GM12878 (cell line): Measurements from ENCODE around the gene OR10X1. TPM values are rescaled to one million over a fixed set of nuclear protein-coding genes. Genes with fewer than 3 reads are reported as not detected.

ENCODE experiments used
- ATAC-seq: fragments of 200-7000 bp; cut with Tn5 transposase; 3 replicates; pipeline ENCODE4 v1.9.1; 2020; ENCODE audit warnings: mild to moderate bottlenecking, moderate library complexity
- BruUV-seq: library from RNA; stranded (reverse); fragments of 400-500 nt; replicated peaks from 2 replicates; lab custom pipeline; 2021; lab: Mats Ljungman, UMichigan
- CTCF ChIA-PET: fragments of 300-600 bp; sonication (Branson Sonifier 250); formaldehyde crosslinking; extraction: SDS; loops from one replicate; lab custom pipeline; 2021; ENCODE audit warnings: inconsistent platforms; lab: Yijun Ruan, JAX
- POLR2A ChIA-PET: fragments of 350-600 bp; formaldehyde crosslinking; extraction: SDS; loops from one replicate; lab custom pipeline; 2021; ENCODE audit warnings: inconsistent platforms; lab: Charles Lee
- RAD21 ChIA-PET: fragments of 300-600 bp; sonication (Branson Sonifier 250); formaldehyde crosslinking; loops from one replicate; lab custom pipeline; 2023; ENCODE audit warnings: antibody characterized with exemption; ENCODE audit not compliant: unreplicated experiment; lab: Charles Lee
- SMC1A ChIA-PET: fragments of 300-600 bp; sonication (Branson Sonifier 250); formaldehyde crosslinking; loops from one replicate; lab custom pipeline; 2023; ENCODE audit not compliant: unreplicated experiment, uncharacterized antibody; lab: Charles Lee
- DNase-seq: peaks from one replicate; pipeline ENCODE4 v3.0.0-alpha.2; 2011; ENCODE audit warnings: low read depth, low spot score
- FAIRE-seq: peaks from 3 replicates; lab custom pipeline; 2011; peaks lifted over from hg19 to GRCh38; lab: Jason Lieb, UNC
- H2AFZ ChIP-seq: 2 replicates; pipeline ENCODE4 v1.6.0; 2011; ENCODE audit warnings: low read depth, low read length, control low read depth; ENCODE audit not compliant: control insufficient read depth
- H3K27ac ChIP-seq: 2 replicates; pipeline ENCODE4 v1.5.1; 2011; ENCODE audit warnings: control low read depth; ENCODE audit not compliant: control insufficient read depth, insufficient read depth
- H3K27me3 ChIP-seq, 2 experiments: replicated peaks in 1 of 2; 2 replicates each; pipeline versions ENCODE4 v1.6.0 to v1.6.1; 2011; ENCODE audit warnings: low read length in 1 of 2; ENCODE audit not compliant: control insufficient read depth in 2 of 2, insufficient read depth in 2 of 2
- H3K36me3 ChIP-seq, 2 experiments: 2 replicates each; pipeline ENCODE4 v1.5.1; 2011; ENCODE audit warnings: low read length in 1 of 2; ENCODE audit not compliant: control insufficient read depth in 2 of 2, insufficient read depth in 2 of 2
- H3K4me1 ChIP-seq: 2 replicates; pipeline ENCODE4 v1.6.1; 2011; ENCODE audit warnings: mild to moderate bottlenecking, low read length, moderate library complexity, mixed read lengths; ENCODE audit not compliant: control insufficient read depth, insufficient read depth
- H3K4me2 ChIP-seq: 2 replicates; pipeline ENCODE4 v1.6.0; 2011; ENCODE audit warnings: control low read depth; ENCODE audit not compliant: control insufficient read depth, insufficient read depth
- H3K4me3 ChIP-seq: fragments of 200-600 bp; sonication (generic); 2 replicates; pipeline ENCODE4 v1.5.1; 2016
- H3K79me2 ChIP-seq: 2 replicates; pipeline ENCODE4 v1.6.0; 2011; ENCODE audit warnings: low read length; ENCODE audit not compliant: control insufficient read depth, insufficient read depth
- H3K9ac ChIP-seq: 2 replicates; pipeline ENCODE4 v1.8.0; 2011; ENCODE audit warnings: low read length, control low read depth, mixed read lengths; ENCODE audit not compliant: control insufficient read depth, insufficient read depth
- H3K9me3 ChIP-seq: replicated peaks from 3 replicates; pipeline ENCODE4 v1.5.1; 2011; ENCODE audit warnings: mild to moderate bottlenecking, low read length; ENCODE audit not compliant: control insufficient read depth, insufficient read depth
- H4K20me1 ChIP-seq: 2 replicates; pipeline ENCODE4 v1.6.0; 2011; ENCODE audit not compliant: control insufficient read depth, insufficient read depth
- EZH2 ChIP-seq: IDR thresholded peaks from 2 replicates; pipeline ENCODE4 v1.6.1; 2012; ENCODE audit warnings: low read depth, mild to moderate bottlenecking, control low read depth, inconsistent platforms, low read length, borderline replicate concordance; ENCODE audit not compliant: control insufficient read depth
- MEF2A ChIP-seq: IDR thresholded peaks from 2 replicates; pipeline ENCODE4 v1.6.1; 2011; ENCODE audit warnings: low read depth, mild to moderate bottlenecking, low read length, moderate library complexity; ENCODE audit not compliant: insufficient read depth
- POLR2A ChIP-seq: IDR thresholded peaks from 2 replicates; pipeline ENCODE4 v1.6.1; 2011; ENCODE audit warnings: low read depth, mild to moderate bottlenecking, low read length
- RFX5 ChIP-seq: IDR thresholded peaks from 2 replicates; pipeline ENCODE4 v1.6.1; 2011; ENCODE audit warnings: low read depth, low read length, improper control_type of control experiment
- SMAD5 ChIP-seq: IDR thresholded peaks from 2 replicates; pipeline ENCODE4 v1.6.1; 2016; ENCODE audit warnings: antibody characterized with exemption, low read depth
- STAT3 ChIP-seq: IDR thresholded peaks from 2 replicates; pipeline ENCODE4 v1.6.1; 2011; ENCODE audit warnings: low read depth, low read length, improper control_type of control experiment
- SUPT20H ChIP-seq: IDR thresholded peaks from 2 replicates; pipeline ENCODE4 v1.6.1; 2011; ENCODE audit warnings: low read depth, mild to moderate bottlenecking, low read length, moderate library complexity, borderline replicate concordance; ENCODE audit not compliant: control insufficient read depth
- TAF1 ChIP-seq: IDR thresholded peaks from 2 replicates; pipeline ENCODE4 v1.6.1; 2011; ENCODE audit warnings: mild to moderate bottlenecking, low read depth, low read length, borderline replicate concordance
- WGBS: methylation state at CpG from one replicate; pipeline ENCODE4 v1.1.6; 2016; ENCODE audit warnings: low lambda C conversion rate; ENCODE audit not compliant: insufficient replicate concordance, insufficient coverage; ENCODE audit errors: missing lambda C conversion rate; 5-methylcytosine and 5-hydroxymethylcytosine counted together
- in situ Hi-C: fragments of 300-500 bp; cut with MboI; formaldehyde crosslinking; loops from 9 replicates; pipeline ENCODE4 v1.14.3; 2018; ENCODE audit warnings: mixed read lengths
- intact Hi-C: fragments of 100-400 bp; cut with micrococcal nuclease; formaldehyde crosslinking; loops from one replicate; pipeline ENCODE4 v1.14.2; 2022; ENCODE audit not compliant: unreplicated experiment
- polyA plus RNA-seq, 11 experiments: library from polyadenylated mRNA; depleted of rRNA in 4 of 11; unstranded in 6 of 11; stranded (reverse) in 5 of 11; fragments of >200 nt; fragmentation: Nextera tagmentation in 4 of 11; fragmentation: Illumina TruSeq in 1 of 11; extraction: Ambion mirVana in 4 of 11; extraction: Trizol in 1 of 11; gene quantifications; 1 replicate in 1 of 11; 2 replicates in 10 of 11; pipeline versions ENCODE4 v1.2.1 to v1.2.3, GENCODE V29; 2011 to 2016; ENCODE audit warnings: inconsistent platforms in 2 of 11, missing spikeins in 2 of 11, low read depth in 1 of 11
- total RNA-seq, 4 experiments: library from RNA; depleted of rRNA in 3 of 4; stranded (reverse); fragments of >200 nt in 3 of 4; fragmentation: Illumina TruSeq in 1 of 4; extraction: Trizol in 1 of 4; gene quantifications; 2 replicates each; pipeline versions ENCODE4 v1.2.1 to v1.2.3, GENCODE V29; 2013 to 2021
- TF ChIP-seq, protein P1 (sequence below): fragments of 450-650 bp; IDR thresholded peaks from 2 replicates; pipeline ENCODE4 v1.6.1; 2016; ENCODE audit warnings: mild to moderate bottlenecking, moderate library complexity, borderline replicate concordance

The OR10X1 gene
- total and polyA plus RNA-seq, 10 of the 15 experiments (the other 5 are each of a cell fraction or from before 2014, with no cell fraction given) = not detected

DNA sequence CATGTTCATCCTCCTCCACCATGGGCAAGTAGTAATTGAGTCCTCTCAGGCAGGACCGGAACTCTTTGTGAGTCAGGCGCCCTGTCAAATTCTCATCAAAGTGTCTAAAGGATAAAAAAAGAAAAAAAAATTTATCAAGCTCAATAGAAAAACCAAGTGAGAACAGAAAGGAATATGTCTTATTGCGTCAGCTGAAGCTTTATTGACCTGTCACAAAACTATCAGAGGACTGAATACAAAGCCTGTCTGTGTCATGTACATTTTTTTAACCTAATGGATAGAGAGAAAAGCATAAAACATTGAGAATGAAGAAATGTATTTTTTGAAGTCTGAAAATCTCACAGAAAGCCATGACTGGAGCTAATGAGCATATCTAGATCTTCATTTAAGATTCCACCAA is 34.1 kb upstream of the OR10X1 start:
- Histone ChIP-seq H3K4me3 (no peak overlapping the region), H3K4me2 (no peak overlapping the region)
- RAD21 ChIA-PET = no interaction called here
- ATAC-seq (no peak), DNase-seq (no peak)
- WGBS = 73% methylated on average over 3 of the region's 3 CpGs
- TF ChIP-seq MEF2A = no peak
- no peak for TF ChIP-seq SMAD5
- no peak for TF ChIP-seq EZH2
- TF ChIP-seq STAT3 = no peak
- TF ChIP-seq SUPT20H = no peak
- TF ChIP-seq, protein P1, sequence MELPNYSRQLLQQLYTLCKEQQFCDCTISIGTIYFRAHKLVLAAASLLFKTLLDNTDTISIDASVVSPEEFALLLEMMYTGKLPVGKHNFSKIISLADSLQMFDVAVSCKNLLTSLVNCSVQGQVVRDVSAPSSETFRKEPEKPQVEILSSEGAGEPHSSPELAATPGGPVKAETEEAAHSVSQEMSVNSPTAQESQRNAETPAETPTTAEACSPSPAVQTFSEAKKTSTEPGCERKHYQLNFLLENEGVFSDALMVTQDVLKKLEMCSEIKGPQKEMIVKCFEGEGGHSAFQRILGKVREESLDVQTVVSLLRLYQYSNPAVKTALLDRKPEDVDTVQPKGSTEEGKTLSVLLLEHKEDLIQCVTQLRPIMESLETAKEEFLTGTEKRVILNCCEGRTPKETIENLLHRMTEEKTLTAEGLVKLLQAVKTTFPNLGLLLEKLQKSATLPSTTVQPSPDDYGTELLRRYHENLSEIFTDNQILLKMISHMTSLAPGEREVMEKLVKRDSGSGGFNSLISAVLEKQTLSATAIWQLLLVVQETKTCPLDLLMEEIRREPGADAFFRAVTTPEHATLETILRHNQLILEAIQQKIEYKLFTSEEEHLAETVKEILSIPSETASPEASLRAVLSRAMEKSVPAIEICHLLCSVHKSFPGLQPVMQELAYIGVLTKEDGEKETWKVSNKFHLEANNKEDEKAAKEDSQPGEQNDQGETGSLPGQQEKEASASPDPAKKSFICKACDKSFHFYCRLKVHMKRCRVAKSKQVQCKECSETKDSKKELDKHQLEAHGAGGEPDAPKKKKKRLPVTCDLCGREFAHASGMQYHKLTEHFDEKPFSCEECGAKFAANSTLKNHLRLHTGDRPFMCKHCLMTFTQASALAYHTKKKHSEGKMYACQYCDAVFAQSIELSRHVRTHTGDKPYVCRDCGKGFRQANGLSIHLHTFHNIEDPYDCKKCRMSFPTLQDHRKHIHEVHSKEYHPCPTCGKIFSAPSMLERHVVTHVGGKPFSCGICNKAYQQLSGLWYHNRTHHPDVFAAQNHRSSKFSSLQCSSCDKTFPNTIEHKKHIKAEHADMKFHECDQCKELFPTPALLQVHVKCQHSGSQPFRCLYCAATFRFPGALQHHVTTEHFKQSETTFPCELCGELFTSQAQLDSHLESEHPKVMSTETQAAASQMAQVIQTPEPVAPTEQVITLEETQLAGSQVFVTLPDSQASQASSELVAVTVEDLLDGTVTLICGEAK = no peak
- no peak for TF ChIP-seq POLR2A
- TF ChIP-seq TAF1 = no peak
- TF ChIP-seq RFX5 = no peak
- TF ChIP-seq, all 136 proteins: peak for 0
- Histone ChIP-seq H2AFZ (no peak overlapping the region), H4K20me1 (no peaks in the 10 kb centered on the region), H3K9me3 (no peaks in the 10 kb centered on the region), H3K36me3 (no peaks in the 10 kb centered on the region), H3K27me3 (0 out of 4 replicates have a peak, but pooled peaks cover 0 to 2% of the 10 kb centered on the region in 2 experiments), H3K27ac (no peak overlapping the region), H3K9ac (no peak overlapping the region), H3K4me1 (no peaks in the 10 kb centered on the region), H3K79me2 (no peaks in the 10 kb centered on the region)
- ChIA-PET POLR2A (no interaction called here), CTCF (interaction anchor here (0.5 to 1.7 kb wide), 3 partner anchors 89 to 385 kb away, joined by 3 read pairs; no protein-coding TSS in a partner anchor), SMC1A (interaction anchor here (0.6 kb wide), 1 partner anchor 297 kb away, joined by 3 read pairs; no protein-coding TSS in a partner anchor)
- FAIRE-seq = no peak
- intact Hi-C loops = no loop called here
- in situ Hi-C loops = no loop called here
- no TSS peak for BruUV-seq
